GM18861 (cell line): ENCODE data around the gene TTN.

Source experiments
- ATAC-seq: cut with Tn5 transposase; IDR thresholded peaks from one replicate; pipeline ENCODE4 v1.9.1; 2021; ENCODE audit not compliant: unreplicated experiment

TTN gene

GRCh38 chr2:178807227-178808008 lies at the start of gene TTN:
Gene TTN (minus strand): TSS chr2:178807423. CDS start chr2:178804642, 2,781 bp downstream.
- ATAC-seq, result no peak

- no peak for ATAC-seq
These were observed 47.9 kb upstream of the TTN start for GRCh38 chr2:178855151-178855550.

GRCh38 chr2:178848335-178848734 lies 41.1 kb upstream of the TTN start:
- ATAC-seq, result no peak

GRCh38 chr2:178846458-178846802 lies 39.2 kb upstream of the TTN start:
- no peak for ATAC-seq

GRCh38 chr2:178845566-178846457 lies 38.6 kb upstream of the TTN start:
- ATAC-seq, result no peak

GRCh38 chr2:178844701-178845100 lies 37.5 kb upstream of the TTN start:
- no peak for ATAC-seq

GRCh38 chr2:178844269-178844668 lies 37.0 kb upstream of the TTN start:
- no peak for ATAC-seq

- ATAC-seq, result no peak
These were observed 36.5 kb upstream of the TTN start for GRCh38 chr2:178843697-178844096.

- no peak for ATAC-seq
These were observed 29.6 kb upstream of the TTN start for GRCh38 chr2:178836807-178837206.

- no peak for ATAC-seq
These were observed 26.9 kb upstream of the TTN start for GRCh38 chr2:178834086-178834485.

GRCh38 chr2:178833382-178833781 lies 26.2 kb upstream of the TTN start:
- ATAC-seq, result no peak

- ATAC-seq, result no peak
These were observed 23.2 kb upstream of the TTN start for GRCh38 chr2:178830451-178830850.

- ATAC-seq, result no peak
These were observed 22.8 kb upstream of the TTN start for GRCh38 chr2:178829981-178830380.

GRCh38 chr2:178829299-178829960 lies 22.2 kb upstream of the TTN start:
- no peak for ATAC-seq

GRCh38 chr2:178828486-178828881 lies 21.3 kb upstream of the TTN start:
- ATAC-seq, result no peak

- ATAC-seq, result no peak
These were observed 20.7 kb upstream of the TTN start for GRCh38 chr2:178827739-178828485.

- ATAC-seq, result no peak
These were observed 19.9 kb upstream of the TTN start for GRCh38 chr2:178827111-178827510.

- ATAC-seq, result no peak
These were observed 18.0 kb upstream of the TTN start for GRCh38 chr2:178825183-178825582.

GRCh38 chr2:178824181-178824580 lies 17.0 kb upstream of the TTN start:
- no peak for ATAC-seq

GRCh38 chr2:178819992-178820391 lies 12.8 kb upstream of the TTN start:
- ATAC-seq, result no peak
